ENCODE data around the gene NEIL1. TPM values are rescaled to one million over a fixed set of nuclear protein-coding genes. Genes with fewer than 3 reads are reported as not detected.
A peak's percentile ranks its signal among the peaks of the same experiment; 100 is the strongest.
"Not testable (repeated sequence)": the region's sequence is repeated elsewhere in the genome, so short reads cannot be mapped to it uniquely, and the experiment has no call there.

The NEIL1 gene
- total RNA-seq, 1 donor from 2014 or later = 44.9 TPM

DNA sequence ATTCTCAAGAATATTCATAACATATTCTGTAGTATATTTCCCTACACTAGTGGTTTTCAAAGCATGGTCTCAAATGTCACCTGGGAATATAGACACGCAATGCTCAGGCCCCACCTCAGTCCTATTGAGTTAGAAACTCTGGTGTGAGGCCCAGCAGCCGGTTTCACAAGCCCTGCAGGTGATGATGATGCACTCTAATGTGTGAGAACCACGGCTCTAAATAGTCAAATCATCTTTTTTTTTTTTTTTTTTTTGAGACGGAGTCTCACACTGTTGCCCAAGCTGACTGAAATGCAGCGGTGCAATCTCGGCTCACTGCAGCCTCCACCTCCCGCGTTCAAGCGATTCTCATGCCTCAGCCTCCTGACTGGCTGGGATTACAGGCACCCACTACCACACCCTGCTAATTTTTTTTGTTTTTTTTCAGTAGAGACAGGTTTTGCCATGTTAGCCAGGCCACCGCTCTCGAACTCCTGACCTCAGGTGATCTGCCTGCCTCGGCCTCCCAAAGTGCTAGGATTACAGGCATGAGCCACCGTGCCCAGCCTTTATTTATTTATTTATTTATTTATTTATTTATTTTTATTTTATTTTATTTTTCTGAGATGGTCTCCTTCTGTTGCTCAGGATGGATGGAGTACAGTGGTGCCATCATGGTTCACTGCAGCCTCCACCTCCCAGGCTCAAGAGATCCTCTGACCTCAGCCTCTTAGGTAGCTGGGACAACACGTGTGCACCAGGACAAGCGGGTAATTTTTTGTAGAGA lies 13.0 kb upstream of the NEIL1 start:
- DNase-seq (ENCODE audit: low spot score) = not testable (repeated sequence)

GRCh38 chr15:75335313-75335704 lies 11.5 kb upstream of the NEIL1 start:
- DNase-seq (ENCODE audit: low spot score) = no peak

DNA sequence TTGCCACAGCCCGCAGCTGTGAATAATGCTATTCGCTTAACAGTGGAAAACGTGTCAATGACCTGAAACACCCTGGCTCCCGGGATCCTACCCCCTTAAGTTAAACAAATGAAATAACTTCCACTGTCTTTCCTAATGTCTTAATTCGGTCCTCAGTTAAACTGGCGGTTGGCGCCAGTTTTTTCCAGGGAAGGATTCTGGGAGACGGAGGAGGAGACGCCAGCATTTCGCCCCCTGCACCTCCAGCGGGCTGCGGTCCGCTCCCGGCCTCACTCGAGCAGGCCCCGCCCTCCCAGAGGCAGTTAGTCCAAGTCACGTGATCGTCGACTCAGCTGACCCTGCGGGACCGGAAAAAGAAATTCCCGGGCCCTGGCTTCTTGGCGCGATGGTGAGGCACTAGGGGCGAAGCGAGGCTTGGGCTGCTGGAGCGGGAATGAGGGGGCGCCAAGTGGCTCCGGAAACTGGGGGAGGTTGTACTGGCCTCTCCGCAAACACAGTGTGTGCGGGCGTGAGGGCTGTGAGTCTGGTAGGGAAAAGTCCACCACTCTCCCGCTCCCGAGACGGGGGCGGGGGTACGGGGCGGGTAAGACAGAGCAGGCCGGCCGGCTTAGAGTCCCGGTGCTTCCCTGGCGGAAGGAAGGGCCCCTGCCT lies 11.0 kb upstream of the NEIL1 start, which contains the start of gene COMMD4:
Gene COMMD4, plus strand, starts transcription at position 359 of the 651 bp plus-strand sequence. Its CDS starts 27 bp downstream, at position 386.
- DNase-seq (ENCODE audit: low spot score) = peak; percentile 95

- no peak for DNase-seq (ENCODE audit: low spot score)
Measured at GRCh38 chr15:75338661-75339240, 8.1 kb upstream of the NEIL1 start.

DNA sequence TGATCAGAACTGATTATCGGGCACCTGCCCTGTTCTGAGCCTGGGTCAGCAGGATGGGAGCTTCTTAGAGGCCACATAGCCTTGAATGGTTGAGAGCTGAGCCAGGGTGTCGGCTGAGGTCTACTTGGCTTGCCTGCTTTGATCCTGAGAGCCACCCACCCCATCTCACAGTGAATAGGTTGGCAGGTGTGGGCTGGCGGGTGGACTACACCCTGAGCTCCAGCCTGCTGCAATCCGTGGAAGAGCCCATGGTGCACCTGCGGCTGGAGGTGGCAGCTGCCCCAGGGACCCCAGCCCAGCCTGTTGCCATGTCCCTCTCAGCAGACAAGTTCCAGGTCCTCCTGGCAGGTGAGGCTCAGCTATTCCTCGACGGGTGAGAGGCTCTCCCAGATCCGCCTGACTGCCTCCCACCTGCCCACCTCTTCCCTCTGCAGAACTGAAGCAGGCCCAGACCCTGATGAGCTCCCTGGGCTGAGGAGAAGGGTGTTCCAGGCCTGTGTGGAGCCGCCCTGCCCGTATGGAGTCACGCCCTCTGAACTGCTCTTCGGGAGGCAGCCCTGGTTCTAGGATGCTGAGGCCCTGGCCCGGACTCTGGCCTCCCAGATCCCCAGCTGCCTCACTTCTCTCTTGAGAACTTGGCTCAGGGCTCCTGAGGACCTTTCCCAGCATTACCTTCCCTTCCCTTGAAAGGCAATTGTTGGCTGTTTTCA lies 7.2 kb upstream of the NEIL1 start:
- no peak for DNase-seq (ENCODE audit: low spot score)

DNA sequence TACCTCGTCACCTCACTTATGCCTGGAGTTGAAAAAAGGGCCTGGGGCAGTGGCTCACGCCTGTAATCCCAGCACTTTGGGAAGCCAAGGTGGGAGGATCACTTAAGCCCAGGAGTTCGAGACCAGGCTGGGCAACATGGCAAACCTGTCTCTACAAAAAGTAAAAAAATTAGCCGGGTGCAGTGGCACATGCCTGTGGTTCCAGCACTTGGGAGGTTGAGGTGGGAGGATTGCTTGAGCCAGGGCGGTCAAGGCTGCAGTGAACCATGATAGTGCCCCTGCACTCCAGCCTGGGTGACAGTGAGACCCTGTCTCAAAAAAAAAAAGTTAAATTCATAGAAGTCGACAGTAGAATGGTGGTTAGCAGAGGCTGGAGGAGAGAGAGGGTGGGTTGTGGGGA lies 4.6 kb upstream of the NEIL1 start:
- no peak for DNase-seq (ENCODE audit: low spot score)

DNA sequence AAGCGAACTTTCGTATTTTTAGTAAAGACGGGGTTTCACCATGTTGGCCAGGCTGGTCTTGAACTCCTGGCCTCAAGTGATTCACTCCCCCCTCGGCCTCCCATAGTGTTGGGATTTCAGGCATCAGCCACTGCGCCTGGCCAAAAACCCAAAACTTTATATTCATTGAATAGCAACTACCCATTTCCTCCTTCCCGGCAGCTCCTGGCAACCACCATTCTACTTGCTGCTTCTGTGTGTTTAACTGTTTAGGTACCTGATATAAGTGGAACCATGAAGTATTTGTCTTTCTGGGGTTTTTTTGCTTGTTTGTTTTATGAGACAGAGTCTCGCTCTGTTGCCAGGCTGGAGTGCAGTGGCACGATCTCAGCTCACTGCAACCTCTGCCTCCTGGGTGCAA lies 2.9 kb upstream of the NEIL1 start:
- not testable (repeated sequence) for DNase-seq (ENCODE audit: low spot score)

DNA sequence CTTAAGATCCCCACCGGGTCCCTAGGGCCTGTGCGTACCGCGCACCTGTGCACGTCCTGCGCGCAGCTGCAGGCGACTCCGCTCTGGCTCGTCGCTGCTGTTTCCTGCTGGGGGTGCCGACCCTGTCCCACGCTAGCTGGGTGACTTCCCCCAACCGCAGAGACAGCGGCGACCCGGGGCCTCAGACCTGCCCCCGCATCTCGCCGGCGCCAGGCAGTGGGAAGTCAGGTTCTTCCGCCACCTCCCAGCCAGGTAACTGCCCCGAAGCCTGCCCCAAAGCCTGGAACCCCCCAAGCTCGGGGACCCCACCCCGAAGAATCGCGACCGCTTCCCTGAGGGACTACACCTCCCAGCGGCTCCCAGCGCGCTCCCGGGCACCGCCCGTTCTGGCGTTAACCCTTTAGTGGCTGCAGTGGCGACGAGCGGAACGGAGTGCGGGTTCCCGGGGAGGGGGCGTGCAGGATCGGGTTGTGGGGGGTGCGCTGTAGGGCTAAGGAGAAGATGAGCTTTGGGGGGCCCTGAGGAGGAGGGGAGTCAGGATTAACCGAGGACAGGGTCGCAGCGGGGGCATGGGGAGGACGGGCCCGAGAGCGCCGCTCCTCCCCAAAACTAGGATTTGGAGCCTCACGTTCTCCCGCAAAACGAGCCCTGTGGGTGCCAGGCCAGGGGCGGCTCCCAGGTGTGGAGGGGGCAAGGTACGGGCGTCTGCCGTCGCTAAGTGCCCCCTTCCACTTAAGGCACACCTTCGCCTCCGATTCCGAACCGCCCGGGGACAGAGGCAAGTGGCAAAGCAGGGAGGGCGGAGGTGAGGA lies 589 bp downstream of the NEIL1 start:
- peak; percentile 71 for DNase-seq (ENCODE audit: low spot score)

GRCh38 chr15:75348034-75348561 lies 1.3 kb downstream of the NEIL1 start:
- no peak for DNase-seq (ENCODE audit: low spot score)

DNA sequence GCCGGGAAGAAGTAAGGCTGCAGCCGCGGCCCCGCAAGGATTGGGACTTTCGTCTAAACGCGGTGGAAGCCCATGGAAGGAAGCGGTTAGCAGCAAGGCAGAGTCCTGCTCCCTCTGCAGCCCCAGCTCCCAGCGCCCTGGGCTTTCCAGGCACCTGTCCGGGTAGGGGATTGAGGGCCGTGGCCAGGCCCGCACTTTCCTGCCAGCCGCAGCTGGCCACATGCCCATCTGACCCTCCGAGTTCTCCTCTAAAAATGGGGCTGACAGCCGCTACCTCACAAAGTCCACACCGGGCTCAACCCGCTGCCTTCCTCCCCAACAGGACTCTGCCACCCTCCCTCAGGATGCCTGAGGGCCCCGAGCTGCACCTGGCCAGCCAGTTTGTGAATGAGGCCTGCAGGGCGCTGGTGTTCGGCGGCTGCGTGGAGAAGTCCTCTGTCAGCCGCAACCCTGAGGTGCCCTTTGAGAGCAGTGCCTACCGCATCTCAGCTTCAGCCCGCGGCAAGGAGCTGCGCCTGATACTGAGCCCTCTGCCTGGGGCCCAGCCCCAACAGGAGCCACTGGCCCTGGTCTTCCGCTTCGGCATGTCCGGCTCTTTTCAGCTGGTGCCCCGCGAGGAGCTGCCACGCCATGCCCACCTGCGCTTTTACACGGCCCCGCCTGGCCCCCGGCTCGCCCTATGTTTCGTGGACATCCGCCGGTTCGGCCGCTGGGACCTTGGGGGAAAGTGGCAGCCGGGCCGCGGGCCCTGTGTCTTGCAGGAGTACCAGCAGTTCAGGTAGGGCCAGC lies 1.9 kb downstream of the NEIL1 start:
- DNase-seq (ENCODE audit: low spot score) = no peak

GRCh38 chr15:75349351-75349669 lies 2.5 kb downstream of the NEIL1 start:
- not testable (repeated sequence) for DNase-seq (ENCODE audit: low spot score)

- DNase-seq (ENCODE audit: low spot score) = peak; percentile 56
Measured at GRCh38 chr15:75349851-75350588, 3.2 kb downstream of the NEIL1 start.

- no peak for DNase-seq (ENCODE audit: low spot score)
Measured at GRCh38 chr15:75350601-75351361, 3.9 kb downstream of the NEIL1 start.

DNA sequence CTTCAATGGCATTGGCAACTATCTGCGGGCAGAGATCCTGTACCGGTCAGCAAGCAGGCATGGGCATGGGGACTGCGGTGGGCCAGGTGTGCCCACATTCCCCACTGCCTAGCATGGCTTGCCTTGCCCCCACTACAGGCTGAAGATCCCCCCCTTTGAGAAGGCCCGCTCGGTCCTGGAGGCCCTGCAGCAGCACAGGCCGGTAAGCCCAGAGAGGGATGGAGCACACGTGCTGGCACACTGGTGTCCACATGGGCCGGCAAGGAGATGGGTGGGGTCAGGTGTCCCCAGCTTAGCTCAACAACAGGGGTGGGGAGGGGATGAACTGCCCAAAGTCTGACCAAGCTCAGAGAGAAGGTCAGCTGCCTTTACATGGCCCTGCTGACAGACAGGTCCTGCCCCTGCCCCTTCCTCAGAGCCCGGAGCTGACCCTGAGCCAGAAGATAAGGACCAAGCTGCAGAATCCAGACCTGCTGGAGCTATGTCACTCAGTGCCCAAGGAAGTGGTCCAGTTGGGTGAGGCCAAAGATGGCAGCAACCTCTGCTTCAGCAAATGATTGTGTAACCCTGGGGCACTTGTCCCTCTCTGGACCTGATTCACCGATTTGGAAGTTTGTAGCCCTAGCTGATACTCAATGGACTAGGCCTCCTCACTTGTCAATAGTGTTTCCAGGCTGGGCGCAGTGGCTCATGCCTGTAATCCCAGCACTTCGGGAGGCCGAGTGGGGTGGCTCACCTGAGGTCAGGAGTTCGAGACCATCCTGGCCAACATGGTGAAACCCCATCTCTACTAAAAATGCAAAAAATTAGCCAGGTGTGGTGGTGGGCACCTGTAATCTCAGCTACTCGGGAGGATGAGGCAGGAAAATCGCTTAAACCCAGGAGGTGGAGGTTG lies 5.6 kb downstream of the NEIL1 start:
- no peak for DNase-seq (ENCODE audit: low spot score)

DNA sequence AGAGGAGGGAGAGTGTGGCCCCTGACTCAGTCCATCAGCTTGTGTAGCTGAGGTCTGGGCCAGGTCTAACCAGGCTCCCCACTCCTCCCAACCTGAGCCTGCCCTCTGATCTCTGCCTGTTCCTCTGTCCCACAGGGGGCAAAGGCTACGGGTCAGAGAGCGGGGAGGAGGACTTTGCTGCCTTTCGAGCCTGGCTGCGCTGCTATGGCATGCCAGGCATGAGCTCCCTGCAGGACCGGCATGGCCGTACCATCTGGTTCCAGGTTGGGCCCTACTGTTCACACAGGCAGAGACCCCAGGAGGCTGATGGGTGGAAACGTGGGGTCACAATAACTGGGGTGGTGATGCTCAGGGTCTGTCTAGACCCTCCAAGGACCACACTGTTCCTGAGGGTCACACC lies 6.8 kb downstream of the NEIL1 start:
- DNase-seq (ENCODE audit: low spot score) = no peak

DNA sequence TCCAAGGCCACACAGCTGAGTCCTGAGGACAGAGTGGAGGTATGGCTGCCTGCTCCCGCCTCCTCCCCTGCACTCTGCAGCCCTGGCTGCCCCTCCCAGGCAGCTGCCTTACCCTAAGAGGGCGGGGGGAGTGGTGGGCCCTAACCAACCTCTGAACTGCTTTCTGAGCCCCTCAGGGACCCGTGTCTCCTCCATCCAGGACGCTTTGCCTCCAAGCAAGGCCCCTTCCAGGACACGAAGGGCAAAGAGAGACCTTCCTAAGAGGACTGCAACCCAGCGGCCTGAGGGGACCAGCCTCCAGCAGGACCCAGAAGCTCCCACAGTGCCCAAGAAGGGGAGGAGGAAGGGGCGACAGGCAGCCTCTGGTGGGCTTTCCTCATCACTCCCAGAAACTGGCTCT lies 7.6 kb downstream of the NEIL1 start:
- no peak for DNase-seq (ENCODE audit: low spot score)

- no peak for DNase-seq (ENCODE audit: low spot score)
Measured at GRCh38 chr15:75355369-75355768, 8.5 kb downstream of the NEIL1 start.

GRCh38 chr15:75356006-75356405 lies 9.2 kb downstream of the NEIL1 start:
- no peak for DNase-seq (ENCODE audit: low spot score)

Measured in ureter (tissue), 1 donor.